ENCODE data around the gene AFDN. TPM values are rescaled to one million over a fixed set of nuclear protein-coding genes. Genes with fewer than 3 reads are reported as not detected.

AFDN gene
- total and polyA plus RNA-seq, 2 of the 8 experiments (the other 6 are each of a cell fraction or from before 2014, with no cell fraction given): 53.4 to 192 TPM

- FAIRE-seq (no peak), DNase-seq (ENCODE audit: low read depth in 1 of 2, low spot score in 2 of 2) (no peak)
- no peak overlapping the region for H2BK5ac ChIP-seq (ENCODE audit: low read depth, low read length)
- H3K23ac ChIP-seq (ENCODE audit: insufficient read length): no peak overlapping the region
- H3K27me3 ChIP-seq (replicated peaks in 1 of 4; ENCODE audit: control insufficient read depth in 3 of 4, extremely low read depth in 1 of 4, insufficient read depth in 3 of 4, low read length in 3 of 4): no peaks in the 10 kb centered on the region
- H4K5ac ChIP-seq (ENCODE audit: insufficient read length, low read depth, low read length): no peak overlapping the region
- H3K36me3 ChIP-seq (ENCODE audit: control insufficient read depth in 2 of 4, insufficient read depth in 4 of 4, low read length in 3 of 4): peaks cover 0 to 53% (median 12%) of the 10 kb centered on the region in 4 experiments; a peak in 6 of 8 replicates
- ChIA-PET POLR2A (ENCODE audit: partially characterized antibody) (interaction anchor here (1.7 kb wide), 1 partner anchor 453 kb away, joined by 4 read pairs; no protein-coding TSS in a partner anchor), CTCF (ENCODE audit: partially characterized antibody) (interaction anchor here (0.7 to 0.9 kb wide), 3 partner anchors 10 to 675 kb away, joined by 3 to 4 read pairs (median 3); no protein-coding TSS in a partner anchor)
- no peak overlapping the region for H2BK120ac ChIP-seq (replicated peaks; ENCODE audit: low read depth, low read length)
- no peak overlapping the region for H2BK20ac ChIP-seq (ENCODE audit: low read length)
- no peak overlapping the region for H3K9ac ChIP-seq (replicated peaks in 1 of 4; ENCODE audit: extremely low read depth in 1 of 4, low read depth in 3 of 4, low read length in 3 of 4)
- H2AFZ ChIP-seq (ENCODE audit: low read length): no peak overlapping the region
- H3K56ac ChIP-seq (replicated peaks; ENCODE audit: insufficient read length, low read depth, low read length): no peak overlapping the region
- peaks cover 0 to 19% of the 10 kb centered on the region in 2 experiments; a peak in 2 of 4 replicates for H3K79me2 ChIP-seq (ENCODE audit: control insufficient read depth in 1 of 2, insufficient read depth in 2 of 2, low read length in 2 of 2)
- H3K18ac ChIP-seq (ENCODE audit: extremely low read depth, low read length): no peak overlapping the region
- TF ChIP-seq TAF1 (IDR thresholded peaks at IDR 0.05; ENCODE audit: low read depth, low read length) (no peak), NANOG (IDR thresholded peaks at IDR 0.05; ENCODE audit: insufficient read depth, low read depth, low read length, poor library complexity, severe bottlenecking) (no peak), SP1 (IDR thresholded peaks at IDR 0.05; ENCODE audit: low read depth, low read length) (no peak), TEAD4 (IDR thresholded peaks at IDR 0.05; ENCODE audit: low read depth, low read length) (no peak)
- H3K4me1 ChIP-seq (replicated peaks in 1 of 4; ENCODE audit: control insufficient read depth in 3 of 4, insufficient read depth in 4 of 4, low read length in 3 of 4): peaks cover 2 to 20% (median 16%) of the 10 kb centered on the region in 4 experiments; a peak in 6 of 7 replicates
- no peak overlapping the region for H2BK12ac ChIP-seq (ENCODE audit: low read depth, low read length)
- H3K27ac ChIP-seq (ENCODE audit: low read depth, low read length): no peak overlapping the region
- H4K91ac ChIP-seq (replicated peaks; ENCODE audit: insufficient read length, low read length): no peak overlapping the region
- no peak overlapping the region for H3K14ac ChIP-seq (ENCODE audit: insufficient read length)
- no peaks in the 10 kb centered on the region for H4K20me1 ChIP-seq (replicated peaks in 1 of 2; ENCODE audit: control insufficient read depth in 1 of 2, insufficient read depth in 2 of 2, low read length in 2 of 2)
- no peak overlapping the region for H2AK5ac ChIP-seq (ENCODE audit: low read depth, low read length)
- H3K9me3 ChIP-seq (ENCODE audit: insufficient read depth in 2 of 2, low read depth in 1 of 2, low read length in 1 of 2): no peaks in the 10 kb centered on the region
- 65% methylated on average over 3 of the region's 3 CpGs; no CpG with 5 or more reads in 1 of the 2 experiments for WGBS, 2 experiments (ENCODE audit: extremely low coverage in 1 of 2, insufficient coverage in 1 of 2, insufficient read length in 1 of 2, insufficient replicate concordance in 2 of 2, low coverage in 1 of 2, low lambda C conversion rate in 2 of 2, missing lambda C conversion rate in 1 of 2)
- no peak overlapping the region for H3K4ac ChIP-seq (replicated peaks; ENCODE audit: insufficient read length, low read depth, low read length)
- no peak overlapping the region for H2BK15ac ChIP-seq (ENCODE audit: low read length)
- H3K79me1 ChIP-seq (ENCODE audit: low read depth, low read length): no peaks in the 10 kb centered on the region
- H3K23me2 ChIP-seq (ENCODE audit: low read depth, low read length): peaks cover 2% of the 10 kb centered on the region; the same call in 1 of the 2 replicates
- H3K4me3 ChIP-seq (ENCODE audit: extremely low read depth in 1 of 4, insufficient read depth in 2 of 4, low read depth in 3 of 4, low read length in 4 of 4): no peak overlapping the region
- no peak overlapping the region for H4K8ac ChIP-seq (ENCODE audit: extremely low read depth, insufficient read depth, low read length)
- no peak overlapping the region for H3K4me2 ChIP-seq (ENCODE audit: insufficient read depth in 1 of 2, low read depth in 2 of 2, low read length in 2 of 2)
Measured at GRCh38 chr6:167894965-167895364, 68.3 kb downstream of the AFDN start.

Measured in H1 (cell line).